ENCODE data around the gene AURKB. TPM values are rescaled to one million over a fixed set of nuclear protein-coding genes. Genes with fewer than 3 reads are reported as not detected.

AURKB gene
- total and polyA plus RNA-seq, 2 of the 13 experiments (the other 11 are each of a cell fraction or from before 2014, with no cell fraction given), result 29.5 to 75.3 TPM

- TF ChIP-seq HNF1A (IDR thresholded peaks at IDR 0.05; ENCODE audit: low read depth), result no peak; the same call in 1 of the 2 replicates
- TF ChIP-seq HNF1A (CRISPR knock-in tag; IDR thresholded peaks at IDR 0.05; ENCODE audit: borderline replicate concordance), result no peak
- TF ChIP-seq POLR2G (IDR thresholded peaks at IDR 0.05; ENCODE audit: low read depth, low read length), result no peak
- TF ChIP-seq HNRNPK (IDR thresholded peaks at IDR 0.05; ENCODE audit: low read depth, low read length, poor library complexity, severe bottlenecking), result no peak
- TF ChIP-seq, protein P1, sequence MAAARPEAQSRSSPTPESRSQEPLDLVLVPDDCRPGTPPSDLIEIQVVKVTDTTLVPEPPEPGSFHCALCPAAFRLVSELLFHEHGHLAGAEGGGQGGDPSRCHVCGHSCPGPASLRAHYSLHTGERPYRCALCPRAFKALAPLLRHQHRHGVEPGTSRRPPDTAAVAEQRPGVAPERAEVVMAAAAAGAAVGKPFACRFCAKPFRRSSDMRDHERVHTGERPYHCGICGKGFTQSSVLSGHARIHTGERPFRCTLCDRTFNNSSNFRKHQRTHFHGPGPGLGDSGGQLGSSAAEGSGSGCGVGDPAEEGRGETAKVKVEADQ (CRISPR knock-in tag; IDR thresholded peaks at IDR 0.05; ENCODE audit: borderline replicate concordance), result no peak; the same call in 1 of the 2 replicates
- TF ChIP-seq ZNF292 (CRISPR knock-in tag; IDR thresholded peaks at IDR 0.05; ENCODE audit: borderline replicate concordance, low read depth), result no peak
- TF ChIP-seq, protein P2, sequence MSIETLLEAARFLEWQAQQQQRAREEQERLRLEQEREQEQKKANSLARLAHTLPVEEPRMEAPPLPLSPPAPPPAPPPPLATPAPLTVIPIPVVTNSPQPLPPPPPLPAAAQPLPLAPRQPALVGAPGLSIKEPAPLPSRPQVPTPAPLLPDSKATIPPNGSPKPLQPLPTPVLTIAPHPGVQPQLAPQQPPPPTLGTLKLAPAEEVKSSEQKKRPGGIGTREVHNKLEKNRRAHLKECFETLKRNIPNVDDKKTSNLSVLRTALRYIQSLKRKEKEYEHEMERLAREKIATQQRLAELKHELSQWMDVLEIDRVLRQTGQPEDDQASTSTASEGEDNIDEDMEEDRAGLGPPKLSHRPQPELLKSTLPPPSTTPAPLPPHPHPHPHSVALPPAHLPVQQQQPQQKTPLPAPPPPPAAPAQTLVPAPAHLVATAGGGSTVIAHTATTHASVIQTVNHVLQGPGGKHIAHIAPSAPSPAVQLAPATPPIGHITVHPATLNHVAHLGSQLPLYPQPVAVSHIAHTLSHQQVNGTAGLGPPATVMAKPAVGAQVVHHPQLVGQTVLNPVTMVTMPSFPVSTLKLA (IDR thresholded peaks at IDR 0.05), result no peak
- TF ChIP-seq ZNF33B (CRISPR knock-in tag; IDR thresholded peaks at IDR 0.05), result no peak
- TF ChIP-seq GABPB1 (CRISPR knock-in tag; IDR thresholded peaks at IDR 0.05), result peak; percentile 67
- TF ChIP-seq NKX3-1 (CRISPR knock-in tag; IDR thresholded peaks at IDR 0.05), result 0 out of 2 replicates have a peak, but pooled peaks have one; percentile 67
- no peak; the same call in 1 of the 2 replicates for TF ChIP-seq ZKSCAN1 (IDR thresholded peaks at IDR 0.05; ENCODE audit: low read length)
- TF ChIP-seq NFKBIZ (CRISPR knock-in tag; IDR thresholded peaks at IDR 0.05), result peak; percentile 46; the same call in 1 of the 2 replicates
- TF ChIP-seq ATF3 (CRISPR knock-in tag; IDR thresholded peaks at IDR 0.05), result no peak
- TF ChIP-seq, protein P3, sequence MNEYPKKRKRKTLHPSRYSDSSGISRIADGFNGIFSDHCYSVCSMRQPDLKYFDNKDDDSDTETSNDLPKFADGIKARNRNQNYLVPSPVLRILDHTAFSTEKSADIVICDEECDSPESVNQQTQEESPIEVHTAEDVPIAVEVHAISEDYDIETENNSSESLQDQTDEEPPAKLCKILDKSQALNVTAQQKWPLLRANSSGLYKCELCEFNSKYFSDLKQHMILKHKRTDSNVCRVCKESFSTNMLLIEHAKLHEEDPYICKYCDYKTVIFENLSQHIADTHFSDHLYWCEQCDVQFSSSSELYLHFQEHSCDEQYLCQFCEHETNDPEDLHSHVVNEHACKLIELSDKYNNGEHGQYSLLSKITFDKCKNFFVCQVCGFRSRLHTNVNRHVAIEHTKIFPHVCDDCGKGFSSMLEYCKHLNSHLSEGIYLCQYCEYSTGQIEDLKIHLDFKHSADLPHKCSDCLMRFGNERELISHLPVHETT (CRISPR knock-in tag; conservative IDR thresholded peaks at IDR 0.05), result 0 out of 2 replicates have a peak, but pooled peaks have one; percentile 4
Measured at GRCh38 chr17:8186787-8187516, 23.4 kb downstream of the AURKB start (continued).

Data from HepG2 (cell line).